SK-N-MC (cell line): ENCODE measurements around the gene DEFB131B.
"Not testable (repeated sequence)": the region's sequence is repeated elsewhere in the genome, so short reads cannot be mapped to it uniquely, and the experiment has no call there.

Experiments
- EZH2 ChIP-seq: fragments of 200-600 bp; sonication (generic); IDR thresholded peaks from one replicate; pipeline ENCODE4 v1.6.1; 2017; ENCODE audit warnings: antibody characterized with exemption
- POLR2AphosphoS5 ChIP-seq: IDR thresholded peaks from 2 replicates; pipeline ENCODE4 v1.6.1; 2012; ENCODE audit warnings: mild to moderate bottlenecking, low read depth, low read length, borderline replicate concordance

GRCh38 chr11:71843355-71843754 is 34.9 kb upstream of the DEFB131B start:
- not testable (repeated sequence) for TF ChIP-seq POLR2AphosphoS5, EZH2
